ENCODE results near the gene CLIP3.
A peak's percentile ranks its signal among the peaks of the same experiment; 100 is the strongest.

The CLIP3 gene

GRCh38 chr19:36013280-36014011 lies 19.2 kb downstream of the CLIP3 start:
- no peak for DNase-seq (ENCODE audit: low read depth, low spot score)
- TF ChIP-seq CTCF (IDR thresholded peaks at IDR 0.05; ENCODE audit: insufficient read depth, low read length, missing control alignments): no peak
- H3K4me3 ChIP-seq (ENCODE audit: low read depth, low read length): peak overlapping the region; percentile 86
- ChIA-PET CTCF (interaction anchor here (0.9 to 1.7 kb wide), 5 partner anchors 8 to 17 kb away, joined by 3 to 6 read pairs (median 3); no protein-coding TSS in a partner anchor), POLR2A (interaction anchor here (0.6 to 1.5 kb wide), 6 partner anchors 18 to 101 kb away, joined by 3 to 6 read pairs (median 4); partner anchors contain the start of genes POLR2I, SDHAF1 and THAP8)

- TF ChIP-seq CTCF (IDR thresholded peaks at IDR 0.05; ENCODE audit: insufficient read depth, low read length, missing control alignments): no peak
- ChIA-PET POLR2A (no interaction called here), CTCF (interaction anchor here (0.9 to 1.3 kb wide), 2 partner anchors 110 to 160 kb away, joined by 3 to 4 read pairs; no protein-coding TSS in a partner anchor)
- DNase-seq (ENCODE audit: low read depth, low spot score): no peak
- no peak overlapping the region for H3K4me3 ChIP-seq (ENCODE audit: low read depth, low read length)
These were observed 22.3 kb downstream of the CLIP3 start for GRCh38 chr19:36010402-36010801.

- ChIA-PET CTCF (interaction anchor here (1.2 to 1.3 kb wide), 4 partner anchors 12 to 160 kb away, joined by 3 to 5 read pairs (median 4); partner anchors contain the start of gene THAP8), POLR2A (no interaction called here)
- peak overlapping the region; percentile 50 for H3K4me3 ChIP-seq (ENCODE audit: low read depth, low read length)
- TF ChIP-seq CTCF (IDR thresholded peaks at IDR 0.05; ENCODE audit: insufficient read depth, low read length, missing control alignments): no peak
- DNase-seq (ENCODE audit: low read depth, low spot score): no peak
These were observed 22.9 kb downstream of the CLIP3 start for GRCh38 chr19:36009633-36010379.

- no peak for DNase-seq (ENCODE audit: low read depth, low spot score)
- peak overlapping the region; percentile 50 for H3K4me3 ChIP-seq (ENCODE audit: low read depth, low read length)
- POLR2A ChIA-PET: no interaction called here
- CTCF ChIA-PET: interaction anchor here (1.2 to 1.3 kb wide), 4 partner anchors 11 to 161 kb away, joined by 3 to 5 read pairs (median 4); partner anchors contain the start of gene THAP8
- TF ChIP-seq CTCF (IDR thresholded peaks at IDR 0.05; ENCODE audit: insufficient read depth, low read length, missing control alignments): no peak
These were observed 23.5 kb downstream of the CLIP3 start for GRCh38 chr19:36009220-36009619.

- peak within 1 kb of the TSS; percentile 50 for H3K4me3 ChIP-seq (ENCODE audit: low read depth, low read length)
- no peak for TF ChIP-seq CTCF (IDR thresholded peaks at IDR 0.05; ENCODE audit: insufficient read depth, low read length, missing control alignments)
- ChIA-PET POLR2A (interaction anchor here (1.2 kb wide), 1 partner anchor 57 kb away, joined by 3 read pairs; no protein-coding TSS in a partner anchor), CTCF (interaction anchor here (1.2 to 1.3 kb wide), 2 partner anchors 12 to 45 kb away, joined by 3 to 4 read pairs; partner anchors contain the start of gene THAP8)
- no peak for DNase-seq (ENCODE audit: low read depth, low spot score)
These were observed 24.2 kb downstream of the CLIP3 start, which contains the start of gene SYNE4 for GRCh38 chr19:36008336-36008978. Gene SYNE4 (minus strand): TSS chr19:36008813. CDS start chr19:36008681, 132 bp downstream.
